K562 (cell line): ENCODE results near the gene PDF. TPM values are rescaled to one million over a fixed set of nuclear protein-coding genes. Genes with fewer than 3 reads are reported as not detected.

Experiments used
- ATF1 ChIP-seq, 2 experiments: fragments of 450-650 bp in 1 of 2; IDR thresholded peaks; 2 replicates each; pipeline ENCODE4 v1.6.1; 2016; ENCODE audit warnings: missing compliant biosample characterization in 1 of 2, missing genetic modification characterization in 1 of 2
- BACH1 ChIP-seq: fragments of 200-800 bp; sonication (Bioruptor generic); IDR thresholded peaks from 2 replicates; pipeline ENCODE4 v1.6.1; 2016; ENCODE audit warnings: missing genetic modification characterization, missing compliant biosample characterization
- CBFB ChIP-seq: sonication (generic); formaldehyde crosslinking; IDR thresholded peaks from 2 replicates; pipeline ENCODE4 v1.4.0; 2020; ENCODE audit warnings: mild to moderate bottlenecking, missing genetic modification reagents
- KAT2B ChIP-seq: IDR thresholded peaks from one replicate; pipeline ENCODE4 v1.6.1; 2012; ENCODE audit warnings: low read depth, mild to moderate bottlenecking, control low read depth, inconsistent platforms, low read length, moderate library complexity
- KAT8 ChIP-seq: fragments of 450-650 bp; IDR thresholded peaks from 2 replicates; pipeline ENCODE4 v1.6.1; 2016; ENCODE audit warnings: low read depth, mild to moderate bottlenecking
- LARP7 ChIP-seq: fragments of 450-650 bp; IDR thresholded peaks from 2 replicates; pipeline ENCODE4 v1.6.1; 2016
- LEF1 ChIP-seq: fragments of 450-650 bp; IDR thresholded peaks from 2 replicates; pipeline ENCODE4 v1.6.1; 2016; ENCODE audit warnings: mild to moderate bottlenecking
- RBM39 ChIP-seq: fragments of 200-400 bp; formaldehyde crosslinking; optimal IDR thresholded peaks from 2 replicates; pipeline ENCODE3; 2018; ENCODE audit warnings: low read depth, low read length
- SMARCA4 ChIP-seq: fragments of 450-650 bp; IDR thresholded peaks from 2 replicates; pipeline ENCODE4 v1.6.1; 2016
- ZNF12 ChIP-seq: sonication (generic); formaldehyde crosslinking; IDR thresholded peaks from 2 replicates; pipeline ENCODE4 v1.4.0; 2020; ENCODE audit warnings: mild to moderate bottlenecking, missing genetic modification reagents
- ZNF124 ChIP-seq: sonication (generic); formaldehyde crosslinking; IDR thresholded peaks from 2 replicates; pipeline ENCODE4 v1.8.1; 2022; ENCODE audit warnings: missing genetic modification reagents
- ZNF436 ChIP-seq: fragments of 250-450, 450-650 bp; sonication (Bioruptor Pico); formaldehyde crosslinking; IDR thresholded peaks from 2 replicates; pipeline ENCODE4 v1.7.0; 2020; ENCODE audit warnings: mild to moderate bottlenecking
- polyA plus RNA-seq, 8 experiments: library from polyadenylated mRNA; depleted of rRNA in 4 of 8; stranded (reverse) in 5 of 8; unstranded in 3 of 8; fragments of >200 nt; fragmentation: Nextera tagmentation in 2 of 8; fragmentation: Illumina TruSeq in 1 of 8; extraction: Ambion mirVana in 2 of 8; extraction: Trizol in 1 of 8; gene quantifications; 2 replicates each; pipeline versions ENCODE4 v1.2.1 to v1.2.3, GENCODE V29; 2011 to 2014; ENCODE audit warnings: inconsistent platforms in 1 of 8, missing spikeins in 1 of 8
- total RNA-seq, 7 experiments: library from RNA; depleted of rRNA in 6 of 7; stranded (reverse); fragments of >200 nt in 6 of 7; fragmentation: Illumina TruSeq in 2 of 7; extraction: Trizol in 2 of 7; gene quantifications; 2 replicates each; pipeline versions ENCODE4 v1.2.1 to v1.2.3, GENCODE V29; 2011 to 2021; ENCODE audit warnings: low replicate concordance in 1 of 7
- TF ChIP-seq, protein P1 (sequence below): IDR thresholded peaks from 2 replicates; pipeline ENCODE4 v1.6.1; 2014; ENCODE audit warnings: antibody characterized with exemption
- TF ChIP-seq, protein P2 (sequence below): IDR thresholded peaks from 2 replicates; pipeline ENCODE4 v1.6.1; 2011; ENCODE audit not compliant: insufficient read length; ENCODE audit errors: extremely low read depth
- TF ChIP-seq, protein P3 (sequence below), 2 experiments: fragments of 450-650 bp in 1 of 2; sonication (generic) in 1 of 2; formaldehyde crosslinking in 1 of 2; IDR thresholded peaks; 2 replicates each; pipeline versions ENCODE4 v1.7.1 to v1.9.0; 2016 to 2022; ENCODE audit warnings: inconsistent platforms in 1 of 2, mild to moderate bottlenecking in 1 of 2, missing genetic modification reagents in 1 of 2

Gene PDF
- total and polyA plus RNA-seq, 9 of the 15 experiments (the other 6 are each of a cell fraction or from before 2014, with no cell fraction given) = 0.15 to 72.4 (median 5.6) TPM

- TF ChIP-seq LARP7 (0 out of 2 replicates have a peak, but pooled peaks have one; percentile 33), ZNF12 (CRISPR knock-in tag) (peak; percentile 48; the same call in 1 of the 2 replicates), BACH1 (tag) (no peak), LEF1 (0 out of 2 replicates have a peak, but pooled peaks have one; percentile 20), ZNF124 (CRISPR knock-in tag) (no peak), ATF1 (CRISPR knock-in tag; IDR thresholded peaks at IDR 0.05) (peak; percentile 71), ATF1 (tag; IDR thresholded peaks at IDR 0.05) (peak; percentile 91), KAT2B (no peak), RBM39 (peak; percentile 78), KAT8 (no peak), SMARCA4 (no peak), ZNF436 (CRISPR knock-in tag) (no peak), CBFB (CRISPR knock-in tag) (peak; percentile 22; the same call in 1 of the 2 replicates)
- TF ChIP-seq, protein P1, sequence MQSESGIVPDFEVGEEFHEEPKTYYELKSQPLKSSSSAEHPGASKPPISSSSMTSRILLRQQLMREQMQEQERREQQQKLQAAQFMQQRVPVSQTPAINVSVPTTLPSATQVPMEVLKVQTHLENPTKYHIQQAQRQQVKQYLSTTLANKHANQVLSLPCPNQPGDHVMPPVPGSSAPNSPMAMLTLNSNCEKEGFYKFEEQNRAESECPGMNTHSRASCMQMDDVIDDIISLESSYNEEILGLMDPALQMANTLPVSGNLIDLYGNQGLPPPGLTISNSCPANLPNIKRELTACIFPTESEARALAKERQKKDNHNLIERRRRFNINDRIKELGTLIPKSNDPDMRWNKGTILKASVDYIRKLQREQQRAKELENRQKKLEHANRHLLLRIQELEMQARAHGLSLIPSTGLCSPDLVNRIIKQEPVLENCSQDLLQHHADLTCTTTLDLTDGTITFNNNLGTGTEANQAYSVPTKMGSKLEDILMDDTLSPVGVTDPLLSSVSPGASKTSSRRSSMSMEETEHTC = 0 out of 2 replicates have a peak, but pooled peaks have one; percentile 6
- TF ChIP-seq, protein P2, sequence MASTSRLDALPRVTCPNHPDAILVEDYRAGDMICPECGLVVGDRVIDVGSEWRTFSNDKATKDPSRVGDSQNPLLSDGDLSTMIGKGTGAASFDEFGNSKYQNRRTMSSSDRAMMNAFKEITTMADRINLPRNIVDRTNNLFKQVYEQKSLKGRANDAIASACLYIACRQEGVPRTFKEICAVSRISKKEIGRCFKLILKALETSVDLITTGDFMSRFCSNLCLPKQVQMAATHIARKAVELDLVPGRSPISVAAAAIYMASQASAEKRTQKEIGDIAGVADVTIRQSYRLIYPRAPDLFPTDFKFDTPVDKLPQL = peak; percentile 38
- TF ChIP-seq, protein P3, sequence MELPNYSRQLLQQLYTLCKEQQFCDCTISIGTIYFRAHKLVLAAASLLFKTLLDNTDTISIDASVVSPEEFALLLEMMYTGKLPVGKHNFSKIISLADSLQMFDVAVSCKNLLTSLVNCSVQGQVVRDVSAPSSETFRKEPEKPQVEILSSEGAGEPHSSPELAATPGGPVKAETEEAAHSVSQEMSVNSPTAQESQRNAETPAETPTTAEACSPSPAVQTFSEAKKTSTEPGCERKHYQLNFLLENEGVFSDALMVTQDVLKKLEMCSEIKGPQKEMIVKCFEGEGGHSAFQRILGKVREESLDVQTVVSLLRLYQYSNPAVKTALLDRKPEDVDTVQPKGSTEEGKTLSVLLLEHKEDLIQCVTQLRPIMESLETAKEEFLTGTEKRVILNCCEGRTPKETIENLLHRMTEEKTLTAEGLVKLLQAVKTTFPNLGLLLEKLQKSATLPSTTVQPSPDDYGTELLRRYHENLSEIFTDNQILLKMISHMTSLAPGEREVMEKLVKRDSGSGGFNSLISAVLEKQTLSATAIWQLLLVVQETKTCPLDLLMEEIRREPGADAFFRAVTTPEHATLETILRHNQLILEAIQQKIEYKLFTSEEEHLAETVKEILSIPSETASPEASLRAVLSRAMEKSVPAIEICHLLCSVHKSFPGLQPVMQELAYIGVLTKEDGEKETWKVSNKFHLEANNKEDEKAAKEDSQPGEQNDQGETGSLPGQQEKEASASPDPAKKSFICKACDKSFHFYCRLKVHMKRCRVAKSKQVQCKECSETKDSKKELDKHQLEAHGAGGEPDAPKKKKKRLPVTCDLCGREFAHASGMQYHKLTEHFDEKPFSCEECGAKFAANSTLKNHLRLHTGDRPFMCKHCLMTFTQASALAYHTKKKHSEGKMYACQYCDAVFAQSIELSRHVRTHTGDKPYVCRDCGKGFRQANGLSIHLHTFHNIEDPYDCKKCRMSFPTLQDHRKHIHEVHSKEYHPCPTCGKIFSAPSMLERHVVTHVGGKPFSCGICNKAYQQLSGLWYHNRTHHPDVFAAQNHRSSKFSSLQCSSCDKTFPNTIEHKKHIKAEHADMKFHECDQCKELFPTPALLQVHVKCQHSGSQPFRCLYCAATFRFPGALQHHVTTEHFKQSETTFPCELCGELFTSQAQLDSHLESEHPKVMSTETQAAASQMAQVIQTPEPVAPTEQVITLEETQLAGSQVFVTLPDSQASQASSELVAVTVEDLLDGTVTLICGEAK (IDR thresholded peaks at IDR 0.05) = peak; percentile 99
- TF ChIP-seq, protein P3 (CRISPR knock-in tag; IDR thresholded peaks at IDR 0.05) = no peak
Measured at GRCh38 chr16:69339289-69340094, 9.1 kb upstream of the PDF start, which contains the start of the genes COG8 and NIP7 (continued).
